Endodermal cell (in vitro differentiated cells): ENCODE data around the gene KIF16B. TPM values are rescaled to one million over a fixed set of nuclear protein-coding genes. Genes with fewer than 3 reads are reported as not detected.

Experiments
- DNase-seq: peaks from one replicate; pipeline ENCODE4 v3.0.0-alpha.2; 2017
- H3K27ac ChIP-seq: 2 replicates; pipeline ENCODE4 v1.5.1; 2013; ENCODE audit warnings: mild to moderate bottlenecking, low read depth, low read length, moderate library complexity
- H3K27me3 ChIP-seq: 2 replicates; pipeline ENCODE4 v1.6.1; 2013; ENCODE audit warnings: mild to moderate bottlenecking, low read length, moderate library complexity; ENCODE audit not compliant: insufficient read depth, control insufficient read depth, poor library complexity, severe bottlenecking
- H3K36me3 ChIP-seq: 2 replicates; pipeline ENCODE4 v1.7.0; 2013; ENCODE audit warnings: mild to moderate bottlenecking, low read length, moderate library complexity; ENCODE audit not compliant: control insufficient read depth, insufficient read depth
- H3K4me1 ChIP-seq: one replicate; pipeline ENCODE4 v1.7.0; 2013; ENCODE audit warnings: low read length; ENCODE audit not compliant: control insufficient read depth, insufficient read depth
- H3K4me3 ChIP-seq: 2 replicates; pipeline ENCODE4 v1.5.1; 2013; ENCODE audit warnings: mild to moderate bottlenecking, low read length, moderate library complexity
- H3K9ac ChIP-seq: 2 replicates; pipeline ENCODE4 v1.6.1; 2013; ENCODE audit warnings: mild to moderate bottlenecking, low read length, moderate library complexity; ENCODE audit not compliant: poor library complexity, severe bottlenecking; ENCODE audit errors: extremely low read depth
- H3K9me3 ChIP-seq: 2 replicates; pipeline ENCODE4 v1.6.1; 2013; ENCODE audit warnings: mild to moderate bottlenecking, low read length, moderate library complexity; ENCODE audit not compliant: control insufficient read depth
- H3K27ac Mint-ChIP-seq: 2 replicates; pipeline ENCODE4 v1.8.0; 2020; ENCODE audit warnings: mixed read lengths
- H3K27me3 Mint-ChIP-seq: 2 replicates; pipeline ENCODE4 v1.8.0; 2021; ENCODE audit warnings: mild to moderate bottlenecking, mixed read lengths; ENCODE audit not compliant: insufficient read depth
- H3K36me3 Mint-ChIP-seq: 2 replicates; pipeline ENCODE4 v1.8.0; 2020; ENCODE audit warnings: low read depth, mixed read lengths
- H3K4me1 Mint-ChIP-seq: 2 replicates; pipeline ENCODE4 v1.8.0; 2020; ENCODE audit warnings: mixed read lengths
- H3K4me3 Mint-ChIP-seq: 2 replicates; pipeline ENCODE4 v1.8.0; 2020; ENCODE audit warnings: mild to moderate bottlenecking, moderate library complexity, mixed read lengths
- H3K9me3 Mint-ChIP-seq: 2 replicates; pipeline ENCODE4 v1.8.0; 2020; ENCODE audit warnings: mild to moderate bottlenecking, mixed read lengths
- WGBS, 2 experiments: methylation state at CpG; one replicate each; pipeline versions ENCODE4 v1.1.5 to v1.1.7; 2013; ENCODE audit warnings: missing lambda C conversion rate in 2 of 2, mixed read lengths in 1 of 2; ENCODE audit not compliant: insufficient coverage in 1 of 2, insufficient read length in 1 of 2; 5-methylcytosine and 5-hydroxymethylcytosine counted together
- total RNA-seq, 2 donors: library from RNA; stranded (reverse); fragmentation: NEBNext Ultra II Directional in 1 of 2; extraction: Animal tissue kit (Norgen Biotek cat#: 25700) in 1 of 2; gene quantifications; 2 replicates in 1 of 2; 3 replicates in 1 of 2; pipeline ENCODE4 v1.2.1, GENCODE V29; 2021
- TF ChIP-seq, protein P1 (sequence below): fragments of 200-600 bp; sonication (generic); conservative IDR thresholded peaks from 2 replicates; pipeline ENCODE4 v1.5.0; 2021; ENCODE audit warnings: antibody characterized with exemption, mild to moderate bottlenecking

KIF16B gene
- total RNA-seq, 2 donors from 2014 or later = 17.3 to 18.8 TPM

DNA sequence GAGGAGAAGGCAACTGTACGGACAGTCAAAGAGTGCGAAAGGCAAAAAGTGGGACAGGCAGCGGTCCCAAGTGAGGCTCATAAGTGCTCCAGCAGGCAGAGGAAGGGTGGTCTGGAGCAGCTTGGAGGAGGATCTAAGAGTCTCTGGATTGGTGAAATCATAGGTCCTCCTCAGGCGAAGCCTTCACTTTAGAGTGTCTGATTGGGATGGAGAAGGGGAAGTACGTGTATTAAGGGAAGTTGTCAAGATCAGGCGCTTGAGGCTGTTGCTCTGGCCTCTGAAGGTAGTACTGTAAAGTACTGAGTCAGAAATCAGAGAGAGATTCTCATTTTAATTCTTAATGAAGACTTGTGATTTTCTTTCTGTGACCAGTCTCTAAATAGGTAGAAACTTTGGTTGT lies 185.6 kb downstream of the KIF16B start:
- Histone ChIP-seq H3K36me3 (no peaks in the 10 kb centered on the region), H3K27ac (no peak overlapping the region), H3K27me3 (no peaks in the 10 kb centered on the region), H3K9ac (no peak overlapping the region), H3K4me3 (no peak overlapping the region), H3K9me3 (no peaks in the 10 kb centered on the region), H3K4me1 (no peaks in the 10 kb centered on the region)
- TF ChIP-seq, protein P1, sequence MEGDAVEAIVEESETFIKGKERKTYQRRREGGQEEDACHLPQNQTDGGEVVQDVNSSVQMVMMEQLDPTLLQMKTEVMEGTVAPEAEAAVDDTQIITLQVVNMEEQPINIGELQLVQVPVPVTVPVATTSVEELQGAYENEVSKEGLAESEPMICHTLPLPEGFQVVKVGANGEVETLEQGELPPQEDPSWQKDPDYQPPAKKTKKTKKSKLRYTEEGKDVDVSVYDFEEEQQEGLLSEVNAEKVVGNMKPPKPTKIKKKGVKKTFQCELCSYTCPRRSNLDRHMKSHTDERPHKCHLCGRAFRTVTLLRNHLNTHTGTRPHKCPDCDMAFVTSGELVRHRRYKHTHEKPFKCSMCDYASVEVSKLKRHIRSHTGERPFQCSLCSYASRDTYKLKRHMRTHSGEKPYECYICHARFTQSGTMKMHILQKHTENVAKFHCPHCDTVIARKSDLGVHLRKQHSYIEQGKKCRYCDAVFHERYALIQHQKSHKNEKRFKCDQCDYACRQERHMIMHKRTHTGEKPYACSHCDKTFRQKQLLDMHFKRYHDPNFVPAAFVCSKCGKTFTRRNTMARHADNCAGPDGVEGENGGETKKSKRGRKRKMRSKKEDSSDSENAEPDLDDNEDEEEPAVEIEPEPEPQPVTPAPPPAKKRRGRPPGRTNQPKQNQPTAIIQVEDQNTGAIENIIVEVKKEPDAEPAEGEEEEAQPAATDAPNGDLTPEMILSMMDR = no peak
- no peaks in the 10 kb centered on the region for H3K27me3 Mint-ChIP-seq
- no peak overlapping the region for H3K4me3 Mint-ChIP-seq
- WGBS, 2 experiments = 98% methylated on average over 5 to 6 of the region's 6 CpGs
- H3K9me3 Mint-ChIP-seq = no peaks in the 10 kb centered on the region
- no peak for DNase-seq
- peaks cover 23% of the 10 kb centered on the region for H3K36me3 Mint-ChIP-seq
- H3K27ac Mint-ChIP-seq = no peak overlapping the region
- no peaks in the 10 kb centered on the region for H3K4me1 Mint-ChIP-seq

DNA sequence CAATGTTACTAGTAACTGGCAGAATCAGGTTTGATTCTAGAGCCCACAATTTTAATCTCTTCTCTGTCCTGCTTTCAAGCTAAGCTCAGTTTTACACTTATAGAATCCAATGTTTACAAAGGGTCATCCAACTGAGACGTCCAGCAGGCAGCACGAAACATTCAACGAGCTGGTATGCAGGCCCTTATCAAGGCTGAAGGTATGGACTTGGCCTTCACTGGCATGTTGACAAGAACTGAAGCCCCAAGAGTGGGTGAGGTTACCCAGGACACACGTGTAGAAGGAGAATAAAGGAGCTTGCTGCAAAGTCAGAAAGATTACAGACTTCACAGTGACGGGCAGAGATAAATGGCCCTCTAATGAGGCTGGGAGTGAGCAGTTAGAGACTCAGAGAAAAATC lies 187.4 kb downstream of the KIF16B start:
- TF ChIP-seq, protein P1 = no peak
- no peaks in the 10 kb centered on the region for H3K27me3 Mint-ChIP-seq

DNA sequence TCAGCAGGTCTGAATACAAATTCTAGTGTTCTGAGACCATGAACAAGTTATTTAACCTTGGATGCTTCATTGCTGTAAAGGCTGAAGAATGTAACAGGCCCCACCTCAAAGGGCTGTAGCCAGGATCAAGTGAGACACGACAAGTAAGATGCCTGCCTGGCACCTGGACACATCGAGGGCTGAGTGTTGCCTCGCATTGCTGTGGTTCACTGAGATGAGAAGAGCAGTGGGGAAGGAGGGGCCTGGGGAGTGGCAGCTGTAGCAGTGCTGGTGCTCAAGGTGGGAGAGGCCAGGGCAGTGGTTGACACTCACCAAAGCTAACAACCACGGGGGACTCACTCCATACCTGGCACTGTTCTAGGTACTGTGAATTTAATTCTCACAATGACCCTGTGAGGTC lies 187.8 kb downstream of the KIF16B start:
- Mint-ChIP-seq H3K4me3 (no peak overlapping the region), H3K4me1 (no peaks in the 10 kb centered on the region), H3K27ac (no peak overlapping the region), H3K27me3 (no peaks in the 10 kb centered on the region), H3K9me3 (no peaks in the 10 kb centered on the region), H3K36me3 (peaks cover 20% of the 10 kb centered on the region)
- no peaks in the 10 kb centered on the region for H3K27me3 ChIP-seq
- H3K4me1 ChIP-seq = no peaks in the 10 kb centered on the region
- no peaks in the 10 kb centered on the region for H3K36me3 ChIP-seq
- TF ChIP-seq, protein P1 = no peak
- WGBS, 2 experiments = 93 to 100% methylated on average over 3 to 4 of the region's 4 CpGs
- H3K4me3 ChIP-seq = no peak overlapping the region
- no peak overlapping the region for H3K9ac ChIP-seq
- no peaks in the 10 kb centered on the region for H3K9me3 ChIP-seq
- H3K27ac ChIP-seq = no peak overlapping the region
- DNase-seq = no peak

More for the DNA sequence above, 187.4 kb downstream of the KIF16B start:
- no peak overlapping the region for H3K4me3 ChIP-seq
- Mint-ChIP-seq H3K4me1 (no peaks in the 10 kb centered on the region), H3K27ac (no peak overlapping the region), H3K4me3 (no peak overlapping the region), H3K36me3 (peaks cover 21% of the 10 kb centered on the region), H3K9me3 (no peaks in the 10 kb centered on the region)
- no peak for DNase-seq
- H3K9ac ChIP-seq = no peak overlapping the region
- H3K4me1 ChIP-seq = no peaks in the 10 kb centered on the region
- no peaks in the 10 kb centered on the region for H3K36me3 ChIP-seq
- no peaks in the 10 kb centered on the region for H3K9me3 ChIP-seq
- no peaks in the 10 kb centered on the region for H3K27me3 ChIP-seq
- WGBS, 2 experiments = 92 to 93% methylated on average over 5 of the region's 5 CpGs
- H3K27ac ChIP-seq = no peak overlapping the region
